Stimulated activated CD8-positive, alpha-beta memory T cell treated with anti-CD3 and anti-CD28 coated beads, Interleukin-2, amount 100 ng/mL, for 48 hours (primary cell): Measurements from ENCODE around the gene RBFOX2.

ENCODE experiments used
- DNase-seq, 2 donors: peaks; one replicate each; pipeline ENCODE4 v3.0.0-alpha.2; 2020; ENCODE audit warnings: low read depth in 2 of 2

Gene RBFOX2

GRCh38 chr22:35781898-35782297 lies 246.7 kb downstream of the RBFOX2 start:
- DNase-seq: no peak

- no peak for DNase-seq
Observed at GRCh38 chr22:35777335-35777975, 251.2 kb downstream of the RBFOX2 start.

- DNase-seq: no peak
Observed at GRCh38 chr22:35775339-35775738, 253.3 kb downstream of the RBFOX2 start.

- no peak for DNase-seq
Observed at GRCh38 chr22:35769974-35770373, 258.6 kb downstream of the RBFOX2 start.

GRCh38 chr22:35766654-35767580 lies 261.7 kb downstream of the RBFOX2 start:
- DNase-seq: no peak

- DNase-seq: no peak
Observed at GRCh38 chr22:35761037-35761436, 267.6 kb downstream of the RBFOX2 start.

GRCh38 chr22:35758394-35758793 lies 270.2 kb downstream of the RBFOX2 start:
- DNase-seq: no peak

- no peak for DNase-seq
Observed at GRCh38 chr22:35756722-35757121, 271.9 kb downstream of the RBFOX2 start.

- no peak for DNase-seq
Observed at GRCh38 chr22:35754761-35755160, 273.9 kb downstream of the RBFOX2 start.

GRCh38 chr22:35752863-35753189 lies 275.8 kb downstream of the RBFOX2 start:
- DNase-seq: no peak

- no peak for DNase-seq
Observed at GRCh38 chr22:35752006-35752862, 276.4 kb downstream of the RBFOX2 start.

- DNase-seq: no peak
Observed at GRCh38 chr22:35749808-35750207, 278.8 kb downstream of the RBFOX2 start.

GRCh38 chr22:35746946-35747703 lies 281.5 kb downstream of the RBFOX2 start:
- no peak for DNase-seq

GRCh38 chr22:35746248-35746647 lies 282.4 kb downstream of the RBFOX2 start:
- no peak for DNase-seq

GRCh38 chr22:35743326-35743860 lies 285.2 kb downstream of the RBFOX2 start:
- DNase-seq: no peak

GRCh38 chr22:35742342-35743100 lies 286.1 kb downstream of the RBFOX2 start:
- DNase-seq: no peak

- DNase-seq: no peak
Observed at GRCh38 chr22:35740616-35741015, 288.0 kb downstream of the RBFOX2 start.

- DNase-seq: no peak
Observed at GRCh38 chr22:35739931-35740380, 288.7 kb downstream of the RBFOX2 start.

- DNase-seq: no peak
Observed at GRCh38 chr22:35739076-35739930, 289.3 kb downstream of the RBFOX2 start.
